Measurements from ENCODE around the gene CLCNKB. TPM values are rescaled to one million over a fixed set of nuclear protein-coding genes. Genes with fewer than 3 reads are reported as not detected.

The CLCNKB gene
- total RNA-seq, 4 donors from 2014 or later = 0.41 to 1.9 (median 1.2) TPM; not detected in 1

DNA sequence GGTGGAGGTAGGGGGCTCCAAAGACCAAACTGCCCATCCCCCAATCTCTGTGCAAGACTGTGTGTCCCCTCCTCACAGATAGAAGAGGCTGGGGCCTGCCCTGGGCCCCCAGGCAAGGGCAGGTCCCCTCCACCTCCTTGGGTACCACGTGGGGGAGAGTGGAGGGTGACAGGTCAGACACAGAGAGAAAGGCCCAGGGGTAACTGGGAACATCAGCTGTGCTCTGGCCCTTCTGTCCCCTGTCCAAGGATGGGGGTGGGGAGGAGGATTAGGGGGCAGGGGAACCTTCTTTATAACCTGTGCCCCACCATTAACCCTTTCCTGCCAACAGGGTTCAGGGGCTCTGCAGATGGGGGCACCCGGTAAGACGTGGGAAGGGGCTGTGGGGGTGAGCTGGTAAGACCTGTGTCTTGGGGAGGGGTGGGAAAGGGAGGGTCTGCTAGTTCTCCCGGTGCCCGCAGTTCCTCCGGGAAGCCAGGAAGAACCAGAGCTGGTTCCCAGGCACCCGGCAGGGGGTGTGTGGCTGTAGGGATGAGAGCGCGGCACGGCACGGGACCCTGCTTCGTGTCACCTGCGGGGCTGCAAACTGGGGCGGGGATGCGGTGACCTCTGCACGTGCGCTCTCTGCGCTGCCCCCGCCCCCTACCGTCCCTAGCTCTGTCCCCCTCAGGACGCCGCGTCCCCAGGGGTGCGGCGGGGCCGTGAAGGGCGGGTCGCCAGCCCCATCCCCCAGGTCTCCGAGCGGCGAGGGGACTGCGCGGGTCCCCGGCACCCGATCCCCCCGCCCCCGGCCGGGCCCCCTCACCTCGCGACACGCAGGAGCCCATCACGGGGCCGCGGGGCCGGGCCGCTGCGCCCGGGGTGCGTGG is 29.3 kb downstream of the CLCNKB start:
- Histone ChIP-seq H3K27ac (peak overlapping the region in 1 of 2 donors; percentile 12), H3K4me3 (peak overlapping the region; percentile 25 to 40), H3K4me1 (peaks cover 4 to 11% of the 10 kb centered on the region in 2 donors), H3K27me3 (no peaks in the 10 kb centered on the region), H3K9me3 (no peaks in the 10 kb centered on the region), H3K36me3 (no peaks in the 10 kb centered on the region)
- intact Hi-C loops (cut with DNase I; ENCODE audit: low total_unique reads) = loop anchor here (5.0 to 10.0 kb wide), 2 partner anchors 51 to 172 kb away; partner anchors contain the start of gene CLCNKA
- TF ChIP-seq POLR2A (IDR thresholded peaks at IDR 0.05) = no peak
- TF ChIP-seq, protein P1, sequence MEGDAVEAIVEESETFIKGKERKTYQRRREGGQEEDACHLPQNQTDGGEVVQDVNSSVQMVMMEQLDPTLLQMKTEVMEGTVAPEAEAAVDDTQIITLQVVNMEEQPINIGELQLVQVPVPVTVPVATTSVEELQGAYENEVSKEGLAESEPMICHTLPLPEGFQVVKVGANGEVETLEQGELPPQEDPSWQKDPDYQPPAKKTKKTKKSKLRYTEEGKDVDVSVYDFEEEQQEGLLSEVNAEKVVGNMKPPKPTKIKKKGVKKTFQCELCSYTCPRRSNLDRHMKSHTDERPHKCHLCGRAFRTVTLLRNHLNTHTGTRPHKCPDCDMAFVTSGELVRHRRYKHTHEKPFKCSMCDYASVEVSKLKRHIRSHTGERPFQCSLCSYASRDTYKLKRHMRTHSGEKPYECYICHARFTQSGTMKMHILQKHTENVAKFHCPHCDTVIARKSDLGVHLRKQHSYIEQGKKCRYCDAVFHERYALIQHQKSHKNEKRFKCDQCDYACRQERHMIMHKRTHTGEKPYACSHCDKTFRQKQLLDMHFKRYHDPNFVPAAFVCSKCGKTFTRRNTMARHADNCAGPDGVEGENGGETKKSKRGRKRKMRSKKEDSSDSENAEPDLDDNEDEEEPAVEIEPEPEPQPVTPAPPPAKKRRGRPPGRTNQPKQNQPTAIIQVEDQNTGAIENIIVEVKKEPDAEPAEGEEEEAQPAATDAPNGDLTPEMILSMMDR (IDR thresholded peaks at IDR 0.05) = no peak
- DNase-seq = no peak

DNA sequence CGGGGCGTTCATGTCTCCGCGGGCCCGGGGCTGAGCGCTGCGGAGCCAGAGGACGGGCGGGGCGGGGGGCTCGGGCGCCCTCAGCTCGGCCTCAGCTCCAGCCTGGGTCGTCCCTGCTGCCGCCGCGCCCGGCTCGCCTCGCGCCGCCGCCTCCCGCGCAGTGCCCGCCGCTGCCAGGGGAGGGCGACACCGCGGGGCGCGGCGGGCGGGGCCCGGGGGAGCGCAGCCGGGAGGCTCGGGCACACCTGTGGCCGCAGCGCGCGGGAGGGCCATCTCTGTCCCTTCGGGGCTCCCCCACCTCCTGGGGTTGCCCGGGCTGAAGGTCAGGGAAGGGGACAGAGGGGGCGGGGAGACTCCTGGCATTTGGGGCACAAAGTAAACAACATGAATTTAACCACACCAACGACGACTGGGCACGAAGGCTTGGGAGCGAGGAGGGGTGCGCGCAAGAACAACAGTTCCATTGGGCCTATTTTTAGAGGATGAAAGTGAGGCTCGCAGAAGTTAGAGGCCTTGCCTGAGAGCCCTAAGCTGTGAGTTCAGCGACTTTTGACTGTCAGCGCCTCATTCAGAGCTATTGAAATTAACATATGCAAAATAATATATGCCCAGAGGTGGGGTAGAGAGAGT is 30.0 kb downstream of the CLCNKB start, which contains the start of gene FAM131C:
Gene FAM131C, minus strand, starts transcription at position 162 of the 630 bp plus-strand sequence. CDS start 209 bp downstream, outside the sequence.
- TF ChIP-seq, protein P1 (IDR thresholded peaks at IDR 0.05) = peak in 3 of 4 experiments; percentile 51 to 82 (median 77)
- TF ChIP-seq POLR2A (IDR thresholded peaks at IDR 0.05) = no peak
- intact Hi-C loops (cut with DNase I; ENCODE audit: low total_unique reads) = loop anchor here (5.0 to 10.0 kb wide), 2 partner anchors 51 to 171 kb away; partner anchors contain the start of gene CLCNKA
- Histone ChIP-seq H3K36me3 (no peaks in the 10 kb centered on the region), H3K4me1 (peaks cover 4 to 11% of the 10 kb centered on the region in 2 donors), H3K9me3 (no peaks in the 10 kb centered on the region), H3K27ac (peak within 1 kb of the TSS; percentile 12 to 24), H3K27me3 (no peaks in the 10 kb centered on the region), H3K4me3 (peak within 1 kb of the TSS; percentile 25 to 40)
- no peak for DNase-seq

DNA sequence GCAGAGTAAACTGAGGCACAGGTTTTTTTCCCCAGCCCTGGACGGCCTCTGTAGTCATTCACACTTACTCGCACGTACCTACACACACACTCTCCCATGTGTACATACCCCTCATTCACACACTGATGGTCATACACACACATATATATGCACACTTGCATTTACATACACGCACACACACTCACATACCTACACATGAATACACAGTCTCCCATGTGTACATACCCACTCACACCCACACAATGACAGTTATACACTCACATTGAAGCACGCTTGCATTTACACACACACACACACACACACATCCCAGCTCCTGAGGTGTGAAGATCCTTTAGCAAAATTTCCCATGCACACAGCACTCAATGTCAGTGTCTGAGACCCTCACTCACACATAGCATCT is 30.6 kb downstream of the CLCNKB start:
- intact Hi-C loops (cut with DNase I; ENCODE audit: low total_unique reads) = loop anchor here (5.0 to 10.0 kb wide), 2 partner anchors 52 to 171 kb away; partner anchors contain the start of gene CLCNKA

DNA sequence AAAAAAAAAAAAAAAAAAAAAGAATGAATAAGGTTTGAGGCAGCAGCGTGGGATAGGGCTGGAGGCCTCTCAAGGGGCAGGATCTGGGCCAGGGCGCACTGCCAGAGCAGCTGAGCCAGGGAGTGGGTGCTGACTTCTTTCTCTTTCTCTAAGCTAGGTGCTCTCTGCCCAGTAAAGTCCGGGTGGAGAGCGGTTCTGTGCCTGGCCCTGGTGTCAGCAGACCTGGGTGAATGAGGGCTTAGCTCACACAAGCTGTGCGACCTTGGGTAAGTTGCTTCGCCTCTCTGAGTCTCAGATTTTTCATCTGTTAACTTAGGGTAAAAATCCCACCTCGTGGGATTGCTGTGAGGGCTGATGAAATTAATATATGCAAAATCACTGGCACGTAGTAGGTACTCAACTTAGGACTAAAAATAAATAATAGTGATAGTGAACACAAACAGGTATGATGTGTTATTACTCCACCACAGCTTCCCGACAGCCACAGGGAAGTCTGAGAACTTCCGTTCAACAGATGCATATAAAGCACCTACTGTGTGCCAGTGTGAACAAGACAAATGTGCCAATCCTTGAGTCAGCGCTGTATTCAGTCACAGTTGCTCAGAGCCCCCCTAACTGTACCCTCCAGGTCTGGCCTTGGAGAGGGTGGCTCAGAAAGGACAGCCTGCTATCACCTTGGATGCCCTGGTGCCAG is 31.9 kb downstream of the CLCNKB start:
- intact Hi-C loops (cut with DNase I; ENCODE audit: low total_unique reads) = loop anchor here (5.0 to 10.0 kb wide), 2 partner anchors 169 to 287 kb away; no protein-coding TSS in a partner anchor
- Histone ChIP-seq H3K36me3 (no peaks in the 10 kb centered on the region), H3K27ac (peak overlapping the region; percentile 39 to 72), H3K4me1 (peaks cover 4 to 11% of the 10 kb centered on the region in 2 donors), H3K27me3 (no peaks in the 10 kb centered on the region), H3K9me3 (no peaks in the 10 kb centered on the region), H3K4me3 (no peak overlapping the region)
- TF ChIP-seq, protein P1 (IDR thresholded peaks at IDR 0.05) = no peak
- no peak for TF ChIP-seq POLR2A (IDR thresholded peaks at IDR 0.05)
- DNase-seq = peak; percentile 85 to 87

More for the DNA sequence above, 30.6 kb downstream of the CLCNKB start:
- Histone ChIP-seq H3K4me3 (no peak overlapping the region), H3K27ac (peak overlapping the region in 1 of 2 donors; percentile 11), H3K9me3 (no peaks in the 10 kb centered on the region), H3K27me3 (no peaks in the 10 kb centered on the region), H3K4me1 (peaks cover 4 to 11% of the 10 kb centered on the region in 2 donors), H3K36me3 (no peaks in the 10 kb centered on the region)
- DNase-seq = no peak
- TF ChIP-seq, protein P1 (IDR thresholded peaks at IDR 0.05) = no peak
- no peak for TF ChIP-seq POLR2A (IDR thresholded peaks at IDR 0.05)
